Common myeloid progenitor, CD34-positive (primary cell): Measurements from ENCODE around the gene ARHGAP12.

Experiments used
- CTCF ChIA-PET: fragments of 350-600 bp; sonication (Branson Sonifier 250); formaldehyde crosslinking; loops from one replicate; lab custom pipeline; 2021; ENCODE audit warnings: antibody characterized with exemption; lab: Charles Lee
- POLR2A ChIA-PET: fragments of 350-600 bp; sonication (Branson Sonifier 250); formaldehyde crosslinking; loops from one replicate; lab custom pipeline; 2021; ENCODE audit warnings: antibody characterized with exemption; lab: Charles Lee
- DNase-seq, 3 donors: peaks; one replicate each; pipeline versions ENCODE4 v3.0.0 to v3.0.0-alpha.2; 2013
- H3K27ac ChIP-seq, 2 experiments: 1 replicate in 1 of 2; 2 replicates in 1 of 2; pipeline ENCODE4 v1.7.0; 2013; ENCODE audit warnings: inconsistent platforms in 2 of 2, low read length in 2 of 2, mild to moderate bottlenecking in 2 of 2, low read depth in 1 of 2, moderate library complexity in 1 of 2; ENCODE audit not compliant: severe bottlenecking in 2 of 2, insufficient read depth in 1 of 2, poor library complexity in 1 of 2
- H3K27me3 ChIP-seq, 5 experiments: replicated peaks in 2 of 5; 1 replicate in 3 of 5; 2 replicates in 2 of 5; pipeline versions ENCODE4 v1.6.1 to v1.7.0; 2013; ENCODE audit warnings: low read length in 4 of 5, mild to moderate bottlenecking in 2 of 5, moderate library complexity in 2 of 5, inconsistent platforms in 1 of 5; ENCODE audit not compliant: insufficient read depth in 5 of 5, control insufficient read depth in 4 of 5
- H3K36me3 ChIP-seq, 4 experiments: 1 replicate in 2 of 4; 2 replicates in 2 of 4; pipeline versions ENCODE4 v1.6.1 to v1.7.0; 2013; ENCODE audit warnings: low read length in 3 of 4, control low read depth in 1 of 4, mild to moderate bottlenecking in 1 of 4; ENCODE audit not compliant: control insufficient read depth in 4 of 4, insufficient read depth in 4 of 4
- H3K4me1 ChIP-seq, 4 experiments: 1 replicate in 3 of 4; 2 replicates in 1 of 4; pipeline versions ENCODE4 v1.6.1 to v1.7.1; 2013; ENCODE audit warnings: low read length in 3 of 4, mild to moderate bottlenecking in 3 of 4, control low read depth in 1 of 4, inconsistent platforms in 1 of 4, moderate library complexity in 1 of 4; ENCODE audit not compliant: control insufficient read depth in 4 of 4, insufficient read depth in 4 of 4; ENCODE audit errors: control extremely low read depth in 1 of 4
- H3K4me3 ChIP-seq, 7 experiments: 1 replicate in 4 of 7; 2 replicates in 3 of 7; pipeline versions ENCODE4 v1.5.1 to v1.7.0; 2013; ENCODE audit warnings: mild to moderate bottlenecking in 7 of 7, low read length in 6 of 7, moderate library complexity in 6 of 7, inconsistent platforms in 2 of 7, low read depth in 2 of 7, control low read depth in 1 of 7; ENCODE audit not compliant: insufficient read depth in 4 of 7, control insufficient read depth in 1 of 7; ENCODE audit errors: extremely low read depth in 1 of 7
- H3K9me3 ChIP-seq, 5 experiments: 1 replicate in 4 of 5; 2 replicates in 1 of 5; pipeline versions ENCODE4 v1.6.1 to v1.7.1; 2013; ENCODE audit warnings: low read length in 4 of 5, mild to moderate bottlenecking in 2 of 5, inconsistent platforms in 1 of 5, low read depth in 1 of 5, moderate library complexity in 1 of 5; ENCODE audit not compliant: control insufficient read depth in 4 of 5, insufficient read depth in 2 of 5; ENCODE audit errors: control extremely low read depth in 1 of 5
- WGBS: methylation state at CpG from one replicate; pipeline ENCODE4 v1.1.5; 2013; ENCODE audit not compliant: insufficient coverage; 5-methylcytosine and 5-hydroxymethylcytosine counted together

Gene ARHGAP12

GRCh38 chr10:31948021-31948420 lies 19.4 kb upstream of the ARHGAP12 start:
- WGBS: 96% methylated on average over 6 of the region's 7 CpGs
- ChIA-PET POLR2A (no interaction called here), CTCF (interaction anchor here (1.3 to 2.5 kb wide), 4 partner anchors 10 to 85 kb away, joined by 3 to 6 read pairs (median 4); no protein-coding TSS in a partner anchor)
- Histone ChIP-seq H3K27me3 (no peaks in the 10 kb centered on the region), H3K9me3 (peaks cover 0 to 12% (median 3%) of the 10 kb centered on the region in 5 experiments), H3K4me3 (no peak overlapping the region), H3K27ac (no peak overlapping the region), H3K4me1 (no peaks in the 10 kb centered on the region), H3K36me3 (no peaks in the 10 kb centered on the region)
- DNase-seq: no peak

- CTCF ChIA-PET: interaction anchor here (1.3 to 2.5 kb wide), 3 partner anchors 11 to 85 kb away, joined by 3 to 6 read pairs (median 4); no protein-coding TSS in a partner anchor
- Histone ChIP-seq H3K4me3 (no peak overlapping the region), H3K27ac (no peak overlapping the region), H3K27me3 (no peaks in the 10 kb centered on the region), H3K9me3 (peaks cover 0 to 12% (median under 1%) of the 10 kb centered on the region in 5 experiments), H3K36me3 (no peaks in the 10 kb centered on the region), H3K4me1 (no peaks in the 10 kb centered on the region)
- POLR2A ChIA-PET: no interaction called here
- DNase-seq: no peak
- 60% methylated on average over 1 of the region's 7 CpGs for WGBS
Measured at GRCh38 chr10:31947144-31947926, 18.7 kb upstream of the ARHGAP12 start.

GRCh38 chr10:31945392-31945791 lies 16.8 kb upstream of the ARHGAP12 start:
- Histone ChIP-seq H3K4me3 (no peak overlapping the region), H3K27ac (no peak overlapping the region), H3K36me3 (no peaks in the 10 kb centered on the region), H3K4me1 (no peaks in the 10 kb centered on the region), H3K9me3 (no peaks in the 10 kb centered on the region), H3K27me3 (no peaks in the 10 kb centered on the region)
- no peak for DNase-seq
- POLR2A ChIA-PET: interaction anchor here (0.6 kb wide), 1 partner anchor 58 kb away, joined by 3 read pairs; no protein-coding TSS in a partner anchor
- CTCF ChIA-PET: interaction anchor here (1.1 to 1.3 kb wide), 2 partner anchors 8 to 11 kb away, joined by 3 to 4 read pairs; no protein-coding TSS in a partner anchor
- WGBS: no CpG with 5 or more reads among the region's 1 CpG

GRCh38 chr10:31944071-31944433 lies 15.4 kb upstream of the ARHGAP12 start:
- Histone ChIP-seq H3K4me3 (no peak overlapping the region), H3K27me3 (no peaks in the 10 kb centered on the region), H3K36me3 (no peaks in the 10 kb centered on the region), H3K4me1 (no peaks in the 10 kb centered on the region), H3K27ac (no peak overlapping the region), H3K9me3 (no peaks in the 10 kb centered on the region)
- ChIA-PET POLR2A (no interaction called here), CTCF (interaction anchor here (1.2 kb wide), 1 partner anchor 49 kb away, joined by 3 read pairs; no protein-coding TSS in a partner anchor)
- 100% methylated on average over 1 of the region's 3 CpGs for WGBS
- no peak for DNase-seq

GRCh38 chr10:31942892-31943291 lies 14.3 kb upstream of the ARHGAP12 start:
- CTCF ChIA-PET: no interaction called here
- Histone ChIP-seq H3K27ac (no peak overlapping the region), H3K4me1 (no peaks in the 10 kb centered on the region), H3K4me3 (no peak overlapping the region), H3K9me3 (no peaks in the 10 kb centered on the region), H3K36me3 (no peaks in the 10 kb centered on the region), H3K27me3 (no peaks in the 10 kb centered on the region)
- no CpG with 5 or more reads among the region's 4 CpGs for WGBS
- POLR2A ChIA-PET: no interaction called here
- no peak for DNase-seq

GRCh38 chr10:31942435-31942834 lies 13.8 kb upstream of the ARHGAP12 start:
- Histone ChIP-seq H3K4me1 (no peaks in the 10 kb centered on the region), H3K36me3 (no peaks in the 10 kb centered on the region), H3K9me3 (no peaks in the 10 kb centered on the region), H3K27me3 (no peaks in the 10 kb centered on the region), H3K4me3 (no peak overlapping the region), H3K27ac (no peak overlapping the region)
- CTCF ChIA-PET: no interaction called here
- 100% methylated on average over 1 of the region's 1 CpG for WGBS
- no peak for DNase-seq
- POLR2A ChIA-PET: no interaction called here
